ENCODE results near the gene SCRT2.

GRCh38 chr20:669573-669972 lies 6.0 kb downstream of the SCRT2 start:
- TF ChIP-seq MAX (IDR thresholded peaks at IDR 0.05; ENCODE audit: low read depth) (no peak), CTCF (IDR thresholded peaks at IDR 0.05) (no peak), POLR2AphosphoS5 (IDR thresholded peaks at IDR 0.05; ENCODE audit: low read depth, low read length) (no peak), RXRA (IDR thresholded peaks at IDR 0.05; ENCODE audit: borderline replicate concordance, low read depth) (no peak), GATA2 (CRISPR knock-in tag; IDR thresholded peaks at IDR 0.05) (no peak), FOXJ3 (CRISPR knock-in tag; IDR thresholded peaks at IDR 0.05) (no peak), FOXM1 (IDR thresholded peaks at IDR 0.05; ENCODE audit: low read depth) (no peak), REST (IDR thresholded peaks at IDR 0.05; ENCODE audit: low read depth, low read length) (no peak), MXI1 (IDR thresholded peaks at IDR 0.05; ENCODE audit: low read depth, low read length) (no peak), SIN3A (IDR thresholded peaks at IDR 0.05; ENCODE audit: borderline replicate concordance, low read depth, low read length) (no peak), GABPA (IDR thresholded peaks at IDR 0.05; ENCODE audit: low read depth) (no peak)

Data from SK-N-SH (cell line).